Measurements from ENCODE around the gene LRP10. TPM values are rescaled to one million over a fixed set of nuclear protein-coding genes. Genes with fewer than 3 reads are reported as not detected.

Gene LRP10
- total RNA-seq, 1 donor from 2014 or later, result 16.3 TPM

DNA sequence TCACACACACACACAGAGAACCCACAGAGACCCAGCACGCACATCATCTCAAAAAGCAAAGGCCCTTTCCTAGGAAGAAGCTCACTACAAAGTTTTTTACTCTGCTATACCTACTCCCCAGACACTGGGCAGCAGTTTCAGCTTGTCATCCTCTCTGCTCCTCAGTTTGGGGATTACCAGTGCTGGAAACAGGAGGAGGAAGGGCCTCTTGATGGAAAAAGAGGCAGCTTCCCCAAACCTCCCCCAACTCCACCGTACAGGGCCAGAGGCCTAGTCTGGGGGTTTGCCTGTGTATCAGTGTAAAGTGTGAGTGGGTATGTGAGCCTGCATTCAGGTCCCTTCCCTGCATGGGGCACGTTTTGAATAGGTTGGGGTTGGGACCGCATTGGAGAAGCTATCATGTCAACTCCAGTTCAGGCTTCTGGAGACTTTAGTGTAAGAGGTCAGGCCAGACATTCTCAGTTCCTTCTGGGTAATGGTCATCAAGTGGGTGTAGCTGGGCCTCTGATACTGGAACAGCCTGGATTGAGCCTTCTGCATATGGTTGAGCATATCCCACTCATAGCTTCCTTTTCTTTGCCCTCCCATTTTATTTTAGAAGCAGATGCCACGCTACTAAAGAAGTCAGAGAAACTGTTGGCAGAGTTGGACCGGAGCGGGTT is 12.7 kb downstream of the LRP10 start:
- Mint-ChIP-seq H3K9me3 (no peaks in the 10 kb centered on the region), H3K36me3 (ENCODE audit: low read depth) (no peaks in the 10 kb centered on the region), H3K27me3 (ENCODE audit: low read depth) (peaks cover 5% of the 10 kb centered on the region), H3K4me1 (peaks cover 57% of the 10 kb centered on the region), H3K4me3 (peak overlapping the region; percentile 76), H3K27ac (ENCODE audit: unreplicated experiment) (peak overlapping the region; percentile 63)
- DNase-seq (ENCODE audit: low read depth, low spot score), result no peak
- TF ChIP-seq, protein P1, sequence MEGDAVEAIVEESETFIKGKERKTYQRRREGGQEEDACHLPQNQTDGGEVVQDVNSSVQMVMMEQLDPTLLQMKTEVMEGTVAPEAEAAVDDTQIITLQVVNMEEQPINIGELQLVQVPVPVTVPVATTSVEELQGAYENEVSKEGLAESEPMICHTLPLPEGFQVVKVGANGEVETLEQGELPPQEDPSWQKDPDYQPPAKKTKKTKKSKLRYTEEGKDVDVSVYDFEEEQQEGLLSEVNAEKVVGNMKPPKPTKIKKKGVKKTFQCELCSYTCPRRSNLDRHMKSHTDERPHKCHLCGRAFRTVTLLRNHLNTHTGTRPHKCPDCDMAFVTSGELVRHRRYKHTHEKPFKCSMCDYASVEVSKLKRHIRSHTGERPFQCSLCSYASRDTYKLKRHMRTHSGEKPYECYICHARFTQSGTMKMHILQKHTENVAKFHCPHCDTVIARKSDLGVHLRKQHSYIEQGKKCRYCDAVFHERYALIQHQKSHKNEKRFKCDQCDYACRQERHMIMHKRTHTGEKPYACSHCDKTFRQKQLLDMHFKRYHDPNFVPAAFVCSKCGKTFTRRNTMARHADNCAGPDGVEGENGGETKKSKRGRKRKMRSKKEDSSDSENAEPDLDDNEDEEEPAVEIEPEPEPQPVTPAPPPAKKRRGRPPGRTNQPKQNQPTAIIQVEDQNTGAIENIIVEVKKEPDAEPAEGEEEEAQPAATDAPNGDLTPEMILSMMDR (conservative IDR thresholded peaks at IDR 0.05), result no peak

- peaks cover 60% of the 10 kb centered on the region for H3K4me1 Mint-ChIP-seq
- H3K27me3 Mint-ChIP-seq (ENCODE audit: low read depth), result peaks cover 5% of the 10 kb centered on the region
- H3K4me3 Mint-ChIP-seq, result peak overlapping the region; percentile 83
- no peaks in the 10 kb centered on the region for H3K36me3 Mint-ChIP-seq (ENCODE audit: low read depth)
- H3K9me3 Mint-ChIP-seq, result no peaks in the 10 kb centered on the region
- TF ChIP-seq, protein P1 (conservative IDR thresholded peaks at IDR 0.05), result no peak
- DNase-seq (ENCODE audit: low read depth, low spot score), result no peak
- no peak overlapping the region for H3K27ac Mint-ChIP-seq (ENCODE audit: unreplicated experiment)
These were observed 13.4 kb downstream of the LRP10 start for GRCh38 chr14:22884738-22885523.

GRCh38 chr14:22885975-22886374 is 14.4 kb downstream of the LRP10 start:
- no peak for DNase-seq (ENCODE audit: low read depth, low spot score)
- TF ChIP-seq, protein P1 (conservative IDR thresholded peaks at IDR 0.05), result no peak
- Mint-ChIP-seq H3K9me3 (no peaks in the 10 kb centered on the region), H3K4me1 (peaks cover 61% of the 10 kb centered on the region), H3K4me3 (peak overlapping the region; percentile 83), H3K27me3 (ENCODE audit: low read depth) (peaks cover 5% of the 10 kb centered on the region), H3K36me3 (ENCODE audit: low read depth) (no peaks in the 10 kb centered on the region), H3K27ac (ENCODE audit: unreplicated experiment) (peak overlapping the region; percentile 87)

DNA sequence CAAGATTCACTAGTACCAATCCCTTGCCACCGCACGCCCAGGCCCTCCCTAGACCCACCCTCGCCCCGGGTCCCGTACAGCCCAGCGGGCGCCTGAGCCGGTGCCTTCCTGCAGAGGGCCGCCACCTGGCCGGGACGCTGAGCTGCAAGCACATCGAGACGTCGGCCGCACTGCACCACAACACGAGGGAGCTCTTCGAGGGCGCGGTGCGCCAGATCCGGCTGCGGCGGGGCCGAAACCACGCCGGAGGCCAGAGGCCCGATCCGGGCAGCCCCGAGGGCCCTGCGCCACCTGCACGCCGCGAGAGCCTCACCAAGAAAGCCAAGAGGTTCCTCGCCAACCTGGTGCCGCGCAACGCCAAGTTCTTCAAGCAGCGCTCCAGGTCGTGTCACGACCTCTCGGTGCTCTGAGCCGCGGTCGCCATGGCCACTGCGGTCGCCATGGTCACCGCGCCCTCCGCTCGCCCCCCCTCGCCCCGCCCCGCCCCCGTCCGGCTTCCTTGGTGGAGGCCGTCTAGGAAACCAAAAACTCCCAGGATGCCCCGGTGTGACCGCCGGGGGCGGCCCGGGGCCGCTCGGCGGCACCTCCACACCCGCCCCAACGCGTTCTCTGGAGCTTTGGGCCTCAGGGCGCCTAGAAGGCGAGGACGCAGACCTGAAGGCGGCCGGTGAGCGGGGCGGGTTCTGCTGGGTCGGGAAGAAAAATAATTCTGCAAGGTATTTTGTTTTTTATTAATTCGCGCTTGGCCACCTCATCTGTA is 15.1 kb downstream of the LRP10 start:
- Mint-ChIP-seq H3K4me1 (peaks cover 57% of the 10 kb centered on the region), H3K27me3 (ENCODE audit: low read depth) (peaks cover 5% of the 10 kb centered on the region), H3K4me3 (peak overlapping the region; percentile 98), H3K9me3 (no peaks in the 10 kb centered on the region), H3K36me3 (ENCODE audit: low read depth) (no peaks in the 10 kb centered on the region), H3K27ac (ENCODE audit: unreplicated experiment) (peak overlapping the region; percentile 93)
- peak; percentile 65 for DNase-seq (ENCODE audit: low read depth, low spot score)
- TF ChIP-seq, protein P1 (conservative IDR thresholded peaks at IDR 0.05), result peak; percentile 32

DNA sequence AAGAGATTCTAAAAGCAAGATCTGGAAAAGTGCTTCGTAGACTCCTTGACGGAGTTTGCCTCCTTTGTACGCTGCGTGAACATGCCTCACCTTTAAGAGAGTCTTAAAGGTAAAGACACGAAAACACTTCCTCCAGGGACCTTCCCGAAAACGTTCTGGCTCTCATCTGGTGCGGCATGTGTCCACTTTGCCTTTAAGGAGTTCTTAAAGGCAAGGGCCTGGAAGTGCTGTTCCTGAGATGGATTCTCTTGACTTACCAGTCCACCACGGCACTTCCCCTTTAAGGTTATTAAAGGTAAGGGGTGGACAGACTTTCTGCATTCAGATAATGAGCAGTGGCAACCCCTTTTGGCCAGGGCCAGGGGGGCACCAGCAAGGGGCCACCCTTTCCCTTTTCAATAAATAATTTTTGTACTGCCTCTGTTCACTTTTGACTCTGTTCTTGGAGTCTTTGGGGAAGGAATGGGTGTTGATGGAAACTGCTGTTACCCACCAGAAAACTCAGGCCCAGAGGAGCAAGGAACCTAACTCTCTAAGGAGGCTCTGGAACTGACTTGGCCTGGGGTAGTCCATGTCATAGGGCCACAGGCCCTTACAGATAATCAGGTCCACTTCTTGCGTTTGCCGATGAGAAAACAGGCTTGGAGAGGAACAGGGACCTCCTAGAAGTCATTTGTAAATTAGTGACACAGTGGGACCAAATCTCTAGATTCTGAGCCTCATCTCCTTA is 15.9 kb downstream of the LRP10 start:
- Mint-ChIP-seq H3K27me3 (ENCODE audit: low read depth) (peaks cover 5% of the 10 kb centered on the region), H3K27ac (ENCODE audit: unreplicated experiment) (peak overlapping the region; percentile 93), H3K36me3 (ENCODE audit: low read depth) (no peaks in the 10 kb centered on the region), H3K9me3 (no peaks in the 10 kb centered on the region), H3K4me3 (peak overlapping the region; percentile 98), H3K4me1 (peaks cover 53% of the 10 kb centered on the region)
- DNase-seq (ENCODE audit: low read depth, low spot score), result peak; percentile 44
- TF ChIP-seq, protein P1 (conservative IDR thresholded peaks at IDR 0.05), result no peak

Data from neural crest cell (in vitro differentiated cells).